Activated effector memory CD4-positive, alpha-beta T cell treated with anti-CD3 and anti-CD28 coated beads, Interleukin-2, amount 50 U/mL, for 16 hours (primary cell): ENCODE results near the gene ACOT9.
"Not testable (repeated sequence)": the region's sequence is repeated elsewhere in the genome, so short reads cannot be mapped to it uniquely, and the experiment has no call there.

ENCODE experiments used
- DNase-seq: peaks from one replicate; pipeline ENCODE4 v3.0.0-alpha.2; 2020

ACOT9 gene

DNA sequence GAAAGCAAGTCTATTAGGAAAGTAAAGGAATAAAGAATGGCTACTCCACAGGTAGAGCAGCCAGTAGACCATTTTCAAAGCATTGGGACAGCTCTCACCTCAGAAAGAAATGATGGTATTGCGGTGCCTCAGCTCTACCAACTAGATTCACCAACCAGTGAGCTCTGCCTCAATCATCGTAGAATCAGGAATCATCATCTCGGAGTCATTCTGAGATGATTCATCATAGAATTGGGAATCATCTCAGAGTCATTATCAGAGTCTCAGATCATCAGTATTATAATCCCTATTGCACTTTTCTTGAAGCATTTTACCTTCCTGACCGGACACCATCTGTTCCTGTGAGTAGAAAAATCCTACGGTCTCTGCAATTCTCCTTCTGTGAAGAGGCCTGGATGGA is 22.4 kb upstream of the ACOT9 start:
- DNase-seq, result no peak

DNA sequence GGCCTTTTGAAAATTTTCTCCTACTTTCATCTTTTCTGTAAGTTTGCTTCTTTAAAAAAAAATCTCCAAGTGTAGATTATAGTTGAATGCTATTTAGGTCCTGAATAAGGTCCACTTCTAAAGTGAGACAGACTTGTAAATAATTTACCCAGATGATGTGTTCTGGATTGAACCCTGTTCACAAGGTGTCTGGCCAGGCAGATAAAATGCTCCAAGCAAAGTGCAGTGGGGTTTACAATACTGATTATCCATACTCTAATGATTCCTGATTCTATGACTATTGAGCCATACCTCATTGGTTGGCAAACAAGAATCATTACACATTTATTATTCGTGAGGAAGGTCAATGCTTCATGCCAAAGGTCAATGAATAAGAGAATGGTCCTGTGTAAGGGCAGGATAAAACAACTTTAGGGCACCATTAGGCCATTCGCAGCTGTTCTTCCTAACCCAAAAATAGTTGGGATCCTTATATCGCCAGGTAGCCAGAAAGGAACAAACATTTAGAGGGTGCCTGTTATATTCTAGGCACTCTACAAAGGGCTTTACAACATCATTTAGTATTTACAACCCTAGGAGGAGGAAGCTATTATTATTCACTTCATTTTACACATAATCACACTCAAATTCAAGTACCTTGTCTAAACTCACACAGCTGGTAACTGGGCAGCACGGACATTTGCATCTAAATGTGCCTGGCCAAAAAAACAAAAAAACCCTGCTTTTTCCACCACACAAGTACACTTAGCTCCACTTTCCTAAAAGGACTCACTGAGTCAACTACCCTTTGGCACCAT is 21.3 kb upstream of the ACOT9 start:
- no peak for DNase-seq

DNA sequence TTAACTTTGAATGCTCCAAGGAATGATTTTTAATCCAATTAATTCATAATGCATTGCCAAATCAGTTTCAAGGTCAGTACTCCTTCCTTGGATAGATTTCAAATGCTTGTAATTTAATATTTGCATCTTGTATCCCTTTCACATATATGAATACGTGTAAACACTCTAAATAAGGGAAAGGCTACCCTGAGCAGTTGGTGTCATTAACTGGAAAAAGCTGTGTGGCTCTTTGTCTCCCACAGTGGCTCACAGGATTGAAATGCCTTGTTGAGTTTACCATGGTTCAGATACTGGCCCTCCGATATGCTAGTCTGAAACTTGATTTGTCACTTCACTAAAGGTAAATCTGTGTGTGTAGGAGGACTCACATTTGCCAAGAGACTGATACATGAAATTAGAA is 16.7 kb upstream of the ACOT9 start:
- no peak for DNase-seq

DNA sequence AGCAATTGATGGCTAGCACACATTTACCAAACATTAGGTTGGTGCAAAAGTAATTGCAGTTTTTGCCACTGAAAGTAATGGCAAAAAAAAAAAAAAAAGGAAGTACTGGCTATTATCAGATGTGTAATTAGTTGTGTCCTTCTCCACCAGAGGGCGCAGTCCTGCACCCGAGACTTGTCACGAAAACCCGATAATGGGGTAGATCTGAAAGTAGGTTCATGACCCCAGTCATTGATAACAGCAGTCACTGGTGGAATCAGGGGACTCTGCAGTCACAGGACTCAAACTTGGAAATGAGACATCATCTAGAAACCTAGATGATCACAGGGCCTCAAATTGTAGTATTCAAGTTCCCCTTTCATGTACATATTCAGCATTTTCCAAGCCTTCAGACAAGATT is 13.1 kb upstream of the ACOT9 start:
- DNase-seq, result peak; percentile 84

DNA sequence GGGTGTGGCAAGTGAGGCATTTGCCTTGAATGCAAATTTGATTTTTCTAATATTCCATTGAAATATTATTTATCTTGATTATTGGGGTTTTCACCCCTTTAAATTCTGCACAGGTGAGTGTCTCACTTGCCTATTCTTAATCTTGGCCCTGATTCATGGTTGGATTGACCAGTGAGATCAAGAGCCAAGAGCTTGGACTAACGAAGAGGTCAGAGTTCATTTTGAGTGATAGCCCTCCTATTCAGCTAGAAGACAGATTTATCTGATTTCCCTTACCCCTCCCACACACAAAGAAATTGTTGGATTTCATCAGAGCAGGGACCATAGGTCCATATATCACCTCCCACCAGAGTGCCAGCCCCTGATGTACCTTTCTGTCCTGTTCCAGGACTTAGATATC is 11.6 kb upstream of the ACOT9 start:
- DNase-seq, result no peak

DNA sequence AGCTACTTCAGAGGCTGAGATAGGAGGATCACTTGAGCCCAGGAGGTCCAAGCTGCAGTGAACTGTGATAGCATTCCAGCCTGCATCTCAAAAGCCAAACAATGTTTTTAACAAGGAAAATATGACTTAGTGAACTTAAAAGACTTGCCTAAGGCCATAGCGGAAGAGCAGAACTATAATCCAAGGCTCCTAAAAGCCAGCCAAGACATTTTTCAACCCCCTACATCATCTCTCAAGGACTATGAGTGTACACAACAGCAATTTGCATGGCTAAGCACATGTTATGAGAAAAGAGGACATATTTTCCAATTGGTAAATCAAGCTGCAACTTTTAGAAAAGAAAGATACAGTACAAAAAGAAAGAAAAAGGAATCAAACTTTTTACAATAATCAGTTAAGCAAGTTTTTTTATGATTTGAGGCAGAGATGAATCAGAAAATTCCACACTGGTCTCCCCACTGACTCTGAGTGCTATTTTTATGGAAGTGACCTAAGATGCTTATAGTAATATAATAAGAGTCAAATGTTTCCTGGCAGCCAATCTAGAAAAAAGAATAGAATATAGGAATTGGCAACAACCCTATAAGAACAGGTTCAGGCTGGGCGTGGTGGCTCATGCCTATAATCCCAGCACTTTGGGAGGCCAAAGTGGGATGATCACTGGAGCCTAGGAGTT is 9.8 kb upstream of the ACOT9 start:
- no peak for DNase-seq

DNA sequence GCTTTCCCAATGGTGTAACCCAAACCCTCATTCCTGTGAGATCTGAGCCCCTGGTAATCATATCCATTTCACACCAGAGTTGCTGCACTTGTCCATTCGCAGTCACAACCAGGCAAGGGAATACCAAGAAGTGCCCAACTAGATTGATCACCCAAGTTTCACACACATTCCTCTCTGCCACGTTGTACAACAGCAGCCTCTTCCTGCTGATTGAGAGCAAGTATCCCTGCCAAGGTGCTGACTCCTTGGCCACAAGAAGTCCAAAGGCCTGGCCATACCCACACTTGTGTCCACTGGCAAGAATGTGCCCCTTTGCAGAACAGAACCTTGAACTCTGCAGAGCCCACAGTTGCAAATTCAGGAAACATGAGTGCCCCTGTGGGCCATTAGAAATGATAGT is 6.5 kb upstream of the ACOT9 start:
- no peak for DNase-seq

DNA sequence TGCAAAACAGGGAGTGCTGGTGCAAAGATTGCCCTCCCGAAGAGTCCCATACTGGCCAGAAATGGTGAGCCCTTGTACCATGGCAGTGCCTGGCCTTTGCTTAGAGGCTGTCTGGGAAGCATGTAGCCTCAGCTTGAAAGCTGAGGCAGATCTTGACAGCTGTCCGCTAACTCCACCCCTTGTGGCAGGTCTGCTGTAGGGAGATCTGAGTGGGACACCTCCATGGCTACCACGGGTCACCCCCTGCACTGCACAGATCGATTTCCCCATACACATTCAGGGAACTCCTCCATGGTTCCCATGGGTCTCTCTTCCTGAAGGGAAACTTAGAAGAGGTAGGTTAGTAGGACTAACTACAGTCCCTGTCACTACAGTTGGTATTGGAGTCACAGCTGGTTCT is 6.1 kb upstream of the ACOT9 start:
- DNase-seq, result no peak

DNA sequence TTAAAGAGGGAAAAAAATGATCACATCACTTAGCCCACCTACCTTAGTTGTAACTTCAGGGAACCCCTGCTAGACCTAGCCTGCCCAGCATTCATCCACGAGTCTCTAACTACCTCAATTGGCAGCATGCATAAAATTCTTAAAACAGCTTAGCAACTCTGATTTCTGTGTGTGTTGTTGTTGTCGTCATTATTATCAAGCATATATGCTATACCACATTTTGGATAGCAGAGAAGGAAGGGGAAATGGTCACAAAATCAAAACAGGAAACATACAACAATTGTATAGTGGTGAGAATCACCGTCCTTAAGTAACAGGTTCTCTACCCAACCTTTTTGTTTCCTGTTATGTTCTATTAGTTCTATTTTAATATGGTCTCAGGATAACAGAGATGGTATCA is 2.7 kb upstream of the ACOT9 start:
- no peak for DNase-seq

DNA sequence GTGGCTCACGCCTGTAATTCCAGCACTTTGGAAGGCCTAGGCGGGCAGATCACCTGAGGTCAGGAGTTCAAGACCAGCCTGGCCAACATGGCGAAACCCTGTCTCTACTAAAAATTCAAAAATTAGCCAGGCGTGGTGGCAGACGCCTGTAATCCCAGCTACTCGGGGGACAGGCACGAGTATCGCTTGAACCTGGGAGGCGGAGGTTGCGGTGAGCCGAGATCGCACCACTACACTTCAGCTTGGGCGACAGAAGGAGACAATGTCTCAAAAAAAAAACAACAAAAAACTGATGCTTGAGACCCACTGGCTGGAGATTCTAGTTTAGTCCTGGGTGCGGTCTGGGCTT is 521 bp upstream of the ACOT9 start:
- not testable (repeated sequence) for DNase-seq

DNA sequence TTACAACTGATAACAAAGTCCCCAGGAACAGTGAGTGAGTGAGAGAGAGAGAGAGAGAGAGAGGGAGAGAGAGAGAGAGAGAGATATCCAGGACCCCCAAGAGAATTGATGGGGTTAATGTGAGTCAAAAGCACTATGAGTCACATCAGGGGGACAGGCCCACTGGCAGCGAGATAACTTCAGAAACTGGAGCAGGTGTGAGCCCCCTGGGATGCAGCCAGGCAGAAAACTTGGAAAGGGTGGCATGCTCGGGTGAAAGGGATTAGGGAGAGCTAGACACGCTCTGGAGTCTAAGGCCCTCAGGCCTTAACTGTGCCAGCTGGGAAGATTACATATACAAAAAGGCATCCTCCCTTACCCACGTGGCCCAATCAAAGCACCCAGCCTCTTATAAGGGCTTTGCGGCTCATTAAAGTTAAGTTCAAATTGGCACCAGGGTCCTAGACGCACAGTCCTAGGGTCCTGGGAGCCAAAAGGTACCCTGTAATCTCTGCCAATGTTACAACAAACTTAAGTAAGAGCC is 841 bp downstream of the ACOT9 start:
- peak; percentile 62 for DNase-seq

DNA sequence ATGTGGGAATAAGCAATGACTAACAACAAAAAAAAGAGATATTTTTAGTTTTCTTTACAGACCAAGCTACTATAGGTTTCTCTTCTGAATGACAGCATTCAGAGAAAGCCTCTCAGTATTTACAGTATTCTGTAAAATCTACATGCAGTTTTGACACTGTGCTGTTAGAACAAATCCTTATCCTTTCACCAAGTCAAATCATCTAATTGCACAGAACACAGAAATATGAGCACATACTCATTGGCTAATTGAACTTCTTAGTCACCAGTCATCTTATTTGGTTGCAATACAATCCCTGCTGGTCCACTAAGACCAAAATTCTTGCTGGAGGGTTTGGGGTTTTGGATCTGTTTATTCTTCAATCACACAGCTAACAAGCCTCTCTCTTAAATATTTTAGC is 5.7 kb downstream of the ACOT9 start:
- DNase-seq, result no peak

DNA sequence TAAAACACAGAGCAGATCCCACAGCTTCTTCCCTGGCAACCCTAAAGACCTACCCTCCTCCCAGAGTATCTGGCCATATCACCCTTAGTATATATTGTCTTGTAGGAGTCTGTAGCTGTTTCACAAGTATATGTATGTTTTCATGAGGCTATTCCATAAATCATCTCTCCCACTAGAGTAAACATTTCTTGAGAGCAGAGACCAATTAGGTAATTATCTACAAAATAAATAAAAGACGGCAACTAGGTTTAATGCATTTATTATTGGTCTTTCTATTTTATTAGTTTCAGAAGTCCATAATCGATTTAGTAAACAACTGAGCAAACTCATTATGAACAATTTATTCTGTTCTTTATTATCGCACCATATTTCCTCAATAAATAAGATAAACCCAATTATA is 7.0 kb downstream of the ACOT9 start:
- no peak for DNase-seq

DNA sequence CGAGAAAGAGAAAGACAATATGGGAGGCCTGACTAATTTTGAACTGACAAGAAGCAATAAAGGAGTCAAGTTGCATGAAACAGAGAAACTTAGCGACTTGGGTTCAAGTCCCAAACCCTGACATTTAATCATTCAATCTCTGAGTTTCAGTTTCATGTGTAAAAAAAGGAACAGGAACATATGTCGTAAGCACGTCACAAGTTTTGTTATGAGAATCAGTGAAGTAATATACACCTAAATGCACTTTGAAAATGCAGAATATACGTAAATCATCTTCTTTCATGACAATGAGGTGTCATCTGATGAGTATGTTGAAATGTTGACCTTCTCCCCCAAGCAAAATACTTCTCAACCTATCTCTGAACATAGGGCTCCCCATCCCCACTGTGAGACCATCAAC is 10.4 kb downstream of the ACOT9 start:
- DNase-seq, result no peak

DNA sequence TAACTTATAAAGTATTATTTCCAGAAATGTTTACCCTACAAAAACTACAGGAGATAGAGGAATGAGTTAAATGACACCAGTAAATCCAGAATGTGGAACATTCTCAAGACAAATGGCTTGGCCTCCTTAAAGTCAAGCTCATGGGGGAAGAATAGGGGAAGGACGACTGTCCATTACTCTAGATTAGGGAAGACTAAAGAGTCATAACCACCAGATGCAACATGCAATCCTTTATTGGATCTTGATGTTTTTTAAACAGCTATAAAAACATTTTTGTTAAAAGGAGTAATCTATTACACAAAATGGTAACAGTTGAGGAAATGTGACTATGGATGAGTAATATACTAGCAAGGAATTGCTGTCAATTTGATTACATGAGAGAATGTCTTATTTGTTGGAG is 11.1 kb downstream of the ACOT9 start:
- DNase-seq, result no peak

DNA sequence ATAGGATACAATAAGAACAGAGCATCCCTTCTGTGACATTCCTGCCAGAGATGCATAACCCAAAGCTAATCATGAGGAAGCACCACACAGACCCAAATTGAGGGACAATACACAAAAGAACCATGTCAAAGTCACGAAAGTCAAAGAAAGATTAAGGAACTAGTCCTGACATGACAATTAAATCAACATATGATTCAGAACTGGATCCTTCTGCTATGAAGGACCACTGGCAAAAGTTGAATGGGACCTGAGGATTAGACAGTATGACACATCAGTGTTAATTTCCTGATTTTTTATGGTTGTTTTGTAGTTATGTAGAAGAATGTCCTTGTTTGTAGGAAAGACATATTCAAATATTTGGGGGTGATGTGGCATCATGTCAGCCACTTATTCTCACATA is 13.9 kb downstream of the ACOT9 start:
- DNase-seq, result no peak

DNA sequence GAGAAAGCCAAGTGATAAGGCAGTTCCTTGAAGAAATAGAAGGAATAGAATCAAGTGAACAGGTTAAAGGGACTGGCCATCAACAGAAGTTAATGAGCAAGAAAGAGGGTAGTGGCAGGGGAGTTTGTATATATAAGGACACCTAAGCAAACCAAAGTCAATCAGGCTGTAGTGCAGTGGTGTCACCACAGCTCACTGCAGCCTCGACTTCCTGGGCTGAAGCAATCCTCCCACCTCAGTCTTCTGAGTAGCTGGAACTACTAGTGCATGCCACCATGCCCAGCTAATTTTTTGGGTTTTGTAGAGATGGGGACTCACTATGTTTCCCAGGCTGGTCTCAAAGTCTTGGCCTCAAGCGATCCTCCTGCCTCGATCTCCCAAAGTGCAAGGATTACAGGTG is 15.9 kb downstream of the ACOT9 start:
- no peak for DNase-seq

DNA sequence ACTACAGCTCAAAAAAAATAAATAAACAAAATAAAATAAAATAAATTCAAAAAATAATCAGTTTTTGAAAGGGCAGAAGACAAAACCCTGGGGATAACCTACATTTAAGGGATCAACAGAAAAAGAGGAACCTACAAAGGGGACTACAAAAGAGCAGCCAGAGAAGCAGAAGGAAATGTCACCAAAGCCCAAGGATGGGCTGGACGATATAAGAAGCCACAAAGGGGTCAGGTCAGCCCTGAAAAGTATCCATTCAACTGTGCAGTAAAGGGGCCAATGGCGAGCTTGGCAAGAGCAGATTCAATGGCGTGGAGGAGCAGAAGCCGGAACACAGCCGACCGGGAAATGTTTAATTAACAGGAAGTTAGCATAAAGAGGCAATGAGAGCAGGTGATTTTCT is 16.9 kb downstream of the ACOT9 start:
- DNase-seq, result no peak

DNA sequence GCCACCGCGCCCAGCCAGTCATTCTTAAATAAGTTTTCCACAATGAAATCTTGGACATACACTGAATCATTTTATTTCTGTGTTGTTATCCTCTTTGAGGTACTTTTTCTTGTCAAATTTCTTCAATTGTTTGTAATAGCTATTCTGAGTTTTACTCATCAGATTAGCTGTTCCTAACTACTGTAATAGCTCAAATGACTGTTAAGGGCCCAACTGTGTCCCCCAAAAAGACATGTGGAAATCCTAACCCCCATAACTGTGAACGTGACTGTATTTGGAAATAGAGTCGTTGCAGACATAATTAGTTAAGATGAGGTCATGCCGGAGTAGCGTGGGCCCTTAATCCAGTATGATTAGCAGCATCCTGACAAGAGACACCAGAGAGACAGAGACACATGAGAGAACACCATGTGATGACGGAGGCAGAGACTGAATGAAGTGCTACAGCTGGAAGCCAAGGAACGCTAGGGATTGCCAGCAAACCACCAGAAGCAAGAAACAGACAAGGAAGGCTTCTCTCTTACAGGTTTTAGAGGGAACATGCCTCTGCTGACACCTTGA is 22.9 kb downstream of the ACOT9 start:
- DNase-seq, result no peak

DNA sequence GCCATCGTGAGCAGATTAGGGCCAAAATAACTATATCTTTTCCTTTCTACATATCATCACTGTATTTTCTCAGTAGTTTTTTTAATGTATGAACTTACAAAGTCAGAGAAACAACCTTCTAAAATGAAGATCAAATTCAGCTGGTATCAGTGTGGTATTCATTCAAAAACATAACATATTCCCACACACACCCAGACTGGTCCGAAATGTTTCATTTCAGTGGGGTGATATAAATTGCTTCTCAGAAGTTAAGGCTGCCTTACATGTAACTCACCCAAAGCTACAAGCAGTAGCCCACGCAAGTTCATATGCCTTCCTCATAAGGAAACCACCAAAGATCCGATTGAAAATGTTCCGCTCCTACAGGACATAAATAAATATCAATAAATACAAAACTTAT is 37.8 kb downstream of the ACOT9 start:
- no peak for DNase-seq

DNA sequence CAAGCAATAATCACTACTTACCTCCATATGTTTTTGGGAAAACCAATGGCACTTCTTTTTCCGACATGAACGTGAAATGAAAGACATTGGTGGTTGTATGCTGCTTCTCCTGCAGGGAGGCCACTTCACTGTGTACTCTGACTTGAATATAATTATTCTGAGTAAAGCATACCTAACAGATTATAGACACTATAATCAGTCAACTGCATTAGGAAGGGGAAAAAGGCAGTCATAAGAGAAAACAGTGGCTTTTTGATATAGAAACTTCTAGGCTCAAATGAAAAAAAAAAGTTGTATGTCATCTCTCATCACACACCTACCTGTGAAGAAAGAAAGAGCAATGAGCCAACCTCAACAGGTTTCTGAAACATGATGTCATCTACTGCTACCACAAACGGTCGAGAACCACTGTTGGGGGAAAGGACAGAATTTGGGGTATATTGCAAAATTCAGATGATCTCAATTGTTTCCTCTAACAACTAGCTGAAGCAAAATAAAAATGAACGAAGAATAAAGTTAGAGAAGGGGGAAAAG is 38.3 kb downstream of the ACOT9 start:
- DNase-seq, result no peak

DNA sequence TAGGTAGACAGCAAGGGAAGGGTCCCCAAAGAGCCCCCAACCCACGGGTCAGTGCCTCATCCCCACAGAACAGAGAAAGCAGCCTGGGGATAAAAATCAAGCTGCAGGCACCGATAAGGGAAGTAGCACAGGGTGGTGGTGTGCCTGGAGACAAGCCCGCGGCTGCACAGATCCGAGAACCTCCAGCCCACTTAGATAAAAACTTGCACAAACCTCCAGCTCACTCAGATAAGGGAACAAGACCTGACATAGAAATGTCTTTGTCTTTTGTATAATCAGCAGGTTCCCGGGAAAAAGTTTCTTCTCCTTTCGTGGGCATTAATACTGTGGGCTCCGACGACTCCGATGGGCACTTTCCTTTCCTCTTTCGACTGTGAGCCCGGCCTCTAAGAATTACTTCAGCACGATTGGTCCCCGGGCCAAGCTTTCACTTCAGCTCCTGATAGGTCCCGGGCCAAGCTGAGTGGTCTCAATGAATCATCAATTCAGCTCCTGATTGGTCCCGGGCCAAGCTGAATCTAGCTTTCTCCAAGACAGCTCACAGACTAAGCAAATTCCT is 43.4 kb downstream of the ACOT9 start:
- DNase-seq, result no peak

DNA sequence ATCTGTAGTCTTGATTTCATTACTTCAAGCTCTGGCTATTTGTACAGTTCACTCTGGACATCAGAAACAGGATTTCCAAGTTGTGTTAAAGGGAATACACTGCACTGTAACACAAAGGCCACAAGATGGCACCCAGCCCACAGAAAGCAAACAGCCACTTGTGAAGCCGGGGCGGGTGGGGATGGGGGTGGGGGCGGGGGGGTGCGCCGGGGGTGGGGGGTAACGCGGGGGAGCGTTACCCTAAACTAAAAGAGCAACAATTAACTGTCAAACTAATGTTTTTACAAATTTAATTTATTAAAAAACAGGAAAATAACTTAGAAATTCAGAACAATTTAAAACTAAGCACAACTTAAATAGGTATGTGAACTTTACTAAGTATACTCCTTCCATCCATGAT is 48.5 kb downstream of the ACOT9 start:
- DNase-seq, result peak; percentile 69

DNA sequence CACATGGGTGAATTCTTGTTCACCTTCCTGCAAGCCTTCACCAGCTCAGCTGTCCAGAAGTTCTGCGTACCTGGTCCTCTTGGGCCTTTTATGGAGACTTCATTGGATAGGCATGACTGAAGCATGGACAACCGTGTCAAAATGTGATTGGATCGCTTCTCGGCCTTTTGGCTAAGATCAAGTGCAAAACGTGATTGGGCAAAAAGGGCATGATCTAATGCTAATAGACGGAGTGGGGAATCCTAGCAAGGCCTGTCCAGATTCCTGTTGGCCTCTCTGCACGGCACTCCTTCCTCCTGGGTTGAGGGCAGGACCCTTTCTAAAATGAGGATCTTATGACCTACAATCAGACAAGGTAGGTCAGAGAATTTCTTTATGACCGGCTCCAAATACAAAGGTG is 50.9 kb downstream of the ACOT9 start:
- DNase-seq, result no peak
